ENCODE results near the gene NAA11.

GRCh38 chr4:79272761-79273160 lies 53.1 kb downstream of the NAA11 start:
- TF ChIP-seq CTCF (IDR thresholded peaks at IDR 0.05; ENCODE audit: low read depth, low read length) (no peak), POLR2A (IDR thresholded peaks at IDR 0.05; ENCODE audit: extremely low read depth, insufficient read length) (no peak), MAX (IDR thresholded peaks at IDR 0.05; ENCODE audit: low read depth, low read length) (no peak)

Data from NB4 (cell line).